NCI-H69 (cell line): Measurements from ENCODE around the gene LAMA2.

Source experiments
- DNase-seq: peaks from one replicate; lab custom pipeline; 2025; lab: John Stamatoyannopoulos, UW

The LAMA2 gene

DNA sequence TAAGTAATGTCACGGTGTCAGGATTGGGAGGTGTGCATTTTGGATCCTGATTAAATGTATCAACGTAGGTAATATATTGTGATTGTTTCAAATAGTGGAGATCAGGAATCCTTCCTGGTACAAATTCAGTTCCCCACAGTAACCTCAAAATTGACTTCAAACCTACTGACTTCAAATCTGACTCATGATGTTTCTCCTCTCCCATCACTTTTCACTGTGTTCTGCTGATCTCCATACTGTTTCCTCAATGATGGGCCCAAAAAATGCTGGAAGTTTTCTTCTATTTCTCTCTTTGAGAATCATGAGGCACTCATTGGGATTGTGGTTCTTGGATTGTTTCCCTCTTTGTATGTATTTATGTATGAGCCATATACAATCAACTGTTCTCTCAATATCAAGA, 35.9 kb downstream of the LAMA2 start:
- no peak for DNase-seq

DNA sequence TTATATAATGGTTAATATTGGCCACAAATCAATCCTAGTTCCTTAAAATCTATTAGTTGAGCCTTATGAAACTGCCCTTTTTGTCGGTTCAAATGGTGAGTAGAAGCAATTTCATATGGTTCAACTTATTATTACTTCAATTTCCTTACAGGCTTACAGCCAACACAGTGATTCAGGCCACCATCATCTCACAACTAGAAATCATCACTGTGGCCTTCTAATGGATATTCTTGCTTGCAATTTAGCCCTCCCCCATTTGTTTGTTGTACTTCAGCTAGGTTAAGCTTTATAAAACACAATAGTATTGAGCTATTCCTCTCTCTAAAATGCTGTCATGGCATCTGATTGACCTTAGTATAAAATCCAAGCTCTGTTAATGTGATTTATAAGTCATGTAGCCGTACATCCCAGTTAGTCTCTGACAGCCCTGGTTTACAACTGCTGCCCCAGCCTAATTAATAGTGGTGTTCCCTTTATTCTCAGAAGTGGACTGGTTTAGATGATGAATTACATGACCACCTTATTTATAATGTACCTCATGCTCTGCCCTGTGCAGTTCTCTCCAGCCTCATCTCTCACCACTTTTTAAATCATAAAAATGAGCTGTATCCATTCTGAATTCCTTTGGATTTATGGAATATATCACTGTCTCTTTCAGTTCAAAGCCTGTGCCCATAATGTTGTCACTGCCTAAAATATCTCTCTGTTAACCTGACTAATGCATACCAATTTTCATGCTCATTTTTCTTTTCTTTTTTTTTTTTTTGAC, 36.7 kb downstream of the LAMA2 start:
- no peak for DNase-seq

DNA sequence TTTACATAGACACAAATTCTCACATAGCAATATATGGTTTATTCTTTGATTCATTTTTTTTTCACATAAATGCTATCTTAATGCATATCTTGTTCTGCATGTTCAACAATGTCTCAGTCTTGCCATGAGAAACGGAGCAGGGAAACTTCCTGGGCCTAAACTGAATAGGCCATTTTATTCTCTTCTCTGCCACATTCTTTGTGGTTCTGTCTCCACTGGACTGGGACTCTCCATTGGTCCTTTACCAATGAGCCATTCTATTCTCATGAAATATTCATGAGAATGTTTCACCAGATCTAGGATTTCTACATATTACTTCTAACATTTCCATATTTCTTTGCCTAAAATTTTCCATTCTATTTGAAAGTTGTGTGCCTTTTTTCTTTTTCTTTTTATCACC, 42.8 kb downstream of the LAMA2 start:
- DNase-seq = no peak

DNA sequence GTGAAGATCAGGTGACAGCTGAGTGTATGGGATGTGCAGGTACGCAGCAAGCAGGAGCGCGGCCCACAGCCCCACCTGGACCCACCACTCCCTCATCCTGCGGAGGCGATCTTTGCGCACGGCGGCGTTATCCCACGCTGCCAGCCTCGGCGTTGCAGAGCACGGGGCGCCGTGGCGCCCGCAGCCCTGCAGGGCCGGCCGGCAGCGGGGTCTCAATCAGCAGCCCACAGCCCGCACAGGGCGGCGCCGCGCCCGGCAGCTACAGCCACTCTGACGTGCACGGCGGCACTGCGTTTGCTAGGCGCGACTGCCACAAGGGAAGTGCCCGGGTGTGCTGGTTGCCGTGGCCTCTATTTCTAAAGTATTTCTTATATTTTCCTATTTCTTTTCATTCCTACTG, 46.9 kb downstream of the LAMA2 start:
- no peak for DNase-seq

DNA sequence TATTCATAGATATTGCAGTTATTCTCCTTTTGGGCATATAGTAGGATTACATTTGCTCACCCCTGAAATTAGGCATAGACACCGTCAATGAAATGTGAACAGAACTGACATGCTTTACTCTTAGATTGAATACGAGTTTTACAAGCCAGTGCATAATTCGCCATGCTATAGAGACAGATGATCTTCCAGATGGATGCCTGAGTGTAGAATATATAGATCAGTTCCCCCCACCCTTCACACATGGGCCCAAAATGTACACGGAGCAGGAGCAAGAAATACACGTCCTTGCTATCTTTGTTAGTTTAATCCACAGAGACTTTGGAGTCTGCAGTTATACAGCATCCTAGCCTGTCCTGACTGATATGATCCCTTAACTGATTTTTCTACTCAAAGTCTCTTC, 47.4 kb downstream of the LAMA2 start:
- DNase-seq = no peak

DNA sequence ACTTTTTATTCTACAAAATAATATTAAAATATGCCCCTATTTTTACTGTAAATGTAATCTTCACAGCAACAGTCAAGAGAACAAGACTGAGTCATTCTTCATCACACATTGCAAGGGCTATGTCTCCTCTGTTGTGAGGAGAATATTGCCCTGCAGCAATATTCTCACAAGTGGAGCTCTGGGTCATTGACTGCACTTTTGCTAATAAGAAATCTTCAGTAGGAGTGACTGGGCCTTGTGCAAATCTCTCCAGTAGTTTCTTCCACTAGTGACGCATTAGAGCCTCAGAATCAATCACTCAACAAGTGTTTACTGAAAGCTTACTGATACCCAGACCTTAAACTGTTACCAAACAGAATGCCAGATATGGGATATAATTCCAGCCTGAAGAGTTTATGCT, 49.1 kb downstream of the LAMA2 start:
- no peak for DNase-seq

- no peak for DNase-seq
Measured at GRCh38 chr6:128950864-128951263, 67.9 kb downstream of the LAMA2 start.

DNA sequence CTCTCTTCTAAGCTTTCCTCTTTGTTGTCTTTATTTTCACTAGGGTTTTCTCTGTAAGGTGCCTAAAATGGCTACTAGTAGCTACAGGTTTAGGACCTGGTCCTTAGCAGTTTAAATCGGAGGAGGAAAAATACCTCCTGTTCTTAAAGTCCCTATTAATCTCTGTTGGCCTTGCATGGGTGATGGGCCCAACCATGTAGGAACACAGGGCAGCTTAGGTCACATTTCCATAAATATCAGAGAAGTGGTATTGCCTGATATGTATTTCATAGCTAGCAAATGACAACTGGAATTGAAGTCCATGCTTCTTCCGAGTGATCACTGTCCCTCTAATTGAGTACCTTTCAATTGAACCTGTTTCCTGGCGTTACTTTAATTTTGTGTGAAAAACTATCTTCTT, 70.0 kb downstream of the LAMA2 start:
- DNase-seq = no peak

DNA sequence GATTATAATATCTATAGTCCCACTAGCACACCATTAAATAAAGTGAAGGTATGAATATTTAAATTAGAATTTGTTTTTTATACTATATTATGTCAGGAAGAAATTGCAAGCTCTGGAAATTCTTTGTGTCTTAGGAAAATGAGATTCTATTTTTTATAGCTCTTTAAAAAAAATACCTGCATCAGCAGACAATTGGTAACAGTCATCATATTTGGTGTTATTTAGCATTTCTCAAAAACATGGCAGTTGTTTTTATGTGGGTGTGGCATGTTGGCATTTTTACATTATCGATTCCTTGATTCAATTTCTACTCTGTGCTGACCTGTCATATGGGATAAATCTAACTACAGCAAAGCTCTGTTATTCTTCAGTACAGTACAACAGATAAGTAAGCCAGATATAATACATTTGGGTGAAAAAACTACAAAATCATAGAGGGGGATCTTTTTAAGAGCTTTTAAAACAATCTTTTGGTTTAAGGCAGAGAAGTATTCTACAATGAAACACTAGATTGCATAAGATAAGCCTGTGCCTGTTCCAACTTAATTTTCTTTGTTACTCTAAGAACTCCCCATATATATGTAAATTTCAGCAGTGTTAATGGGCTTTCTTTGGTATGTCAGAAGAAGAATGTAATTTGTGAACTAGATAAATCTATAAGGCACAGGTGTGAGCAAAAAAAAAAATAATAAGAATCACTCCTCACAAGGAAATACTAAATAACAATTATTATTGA, 71.5 kb downstream of the LAMA2 start:
- no peak for DNase-seq

DNA sequence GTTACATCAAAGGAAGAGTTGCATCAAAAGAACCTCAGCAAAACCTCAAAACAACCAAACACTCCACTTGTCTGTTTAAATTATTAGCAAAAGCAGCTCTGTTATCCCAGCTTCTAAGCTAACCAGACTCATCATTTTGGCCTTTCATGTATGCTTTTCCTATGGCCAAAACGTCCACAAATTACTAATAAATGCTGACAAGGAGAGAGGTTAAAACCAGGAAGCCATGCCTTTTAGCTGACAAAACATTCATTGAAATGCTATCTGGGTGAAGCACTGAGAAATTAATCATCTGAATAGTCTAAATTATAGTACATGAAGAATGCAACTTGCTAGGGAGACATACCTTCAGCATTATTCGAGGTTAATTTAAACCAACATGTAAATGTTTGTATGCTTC, 80.6 kb downstream of the LAMA2 start:
- DNase-seq = no peak

GRCh38 chr6:128964233-128964755, 81.4 kb downstream of the LAMA2 start:
- DNase-seq = no peak

- no peak for DNase-seq
Measured at GRCh38 chr6:128964771-128965170, 81.8 kb downstream of the LAMA2 start.

GRCh38 chr6:128966934-128967333, 84.0 kb downstream of the LAMA2 start:
- no peak for DNase-seq

DNA sequence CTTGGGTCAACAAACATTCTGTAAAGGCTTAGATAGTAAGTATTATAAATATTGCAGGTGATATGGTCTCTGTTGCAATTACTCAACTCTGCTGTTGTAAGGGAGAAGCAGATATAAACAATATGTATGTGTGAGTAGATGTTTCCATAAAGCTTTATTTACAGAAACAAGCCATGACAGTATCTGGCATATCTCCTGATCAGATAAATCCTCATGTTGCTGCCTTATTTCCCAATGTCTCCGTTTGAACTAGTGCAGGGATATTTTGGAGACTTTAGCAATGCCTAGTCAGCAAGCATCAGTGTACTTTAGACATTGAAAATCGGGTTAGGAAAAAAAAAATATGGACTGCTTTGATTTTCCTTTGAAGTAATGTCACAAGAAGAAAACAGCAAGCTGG, 96.1 kb downstream of the LAMA2 start:
- no peak for DNase-seq

GRCh38 chr6:128981716-128982115, 98.8 kb downstream of the LAMA2 start:
- DNase-seq = no peak

DNA sequence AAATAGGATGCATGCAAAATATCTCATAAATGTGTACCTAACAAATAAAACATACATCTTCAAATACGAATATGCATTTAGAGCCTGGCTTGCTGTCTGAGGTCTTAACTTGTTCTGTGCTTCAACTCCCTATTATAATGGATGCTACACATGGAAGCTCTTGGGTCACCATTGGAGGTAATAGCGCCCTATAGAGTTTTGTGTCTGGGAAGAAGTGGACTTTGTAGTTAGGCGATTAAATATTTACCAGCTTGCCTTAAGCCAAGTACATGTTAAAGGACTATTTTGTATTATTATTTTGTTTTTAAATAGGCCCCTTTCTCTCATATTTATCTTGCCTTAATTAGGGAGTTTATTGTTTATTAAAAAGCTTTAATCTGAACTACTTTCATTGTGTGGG, 107.4 kb downstream of the LAMA2 start:
- no peak for DNase-seq

DNA sequence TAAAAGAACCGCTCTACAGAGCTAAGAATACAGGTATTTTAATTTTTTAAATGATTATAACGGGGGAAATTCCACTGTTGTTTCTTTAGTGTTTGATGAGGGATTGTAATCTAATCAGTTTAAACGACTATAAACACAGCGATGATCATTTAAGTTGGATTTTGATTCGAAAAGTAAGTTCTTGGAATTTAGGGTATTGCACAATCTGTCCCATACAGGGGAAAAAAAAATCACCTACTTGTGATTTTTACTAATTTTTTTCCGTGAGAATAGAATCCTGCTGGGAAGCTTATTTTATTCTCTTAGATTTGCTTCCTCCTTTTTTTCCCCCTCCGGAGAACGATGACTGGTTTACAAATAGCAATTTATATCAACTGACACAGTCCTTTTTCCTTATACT, 108.0 kb downstream of the LAMA2 start:
- DNase-seq = no peak

DNA sequence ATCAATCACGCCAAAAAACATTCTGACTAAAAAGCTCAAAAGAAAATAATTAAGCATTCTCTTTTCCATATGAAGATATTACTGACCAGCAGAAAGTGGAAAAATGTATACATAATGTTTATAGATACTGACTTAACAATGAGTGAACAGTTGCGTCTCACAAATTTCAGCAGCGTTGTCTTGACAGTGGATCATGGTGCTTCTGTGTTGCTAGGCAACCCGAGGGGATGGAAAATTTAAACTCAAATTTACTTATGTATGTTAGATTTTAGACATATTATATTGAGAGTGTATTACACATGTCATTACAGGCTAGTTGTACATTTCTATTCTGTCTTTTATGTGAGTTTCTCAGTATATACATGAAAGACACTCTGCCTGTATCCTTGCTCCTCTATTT, 110.2 kb downstream of the LAMA2 start:
- no peak for DNase-seq

DNA sequence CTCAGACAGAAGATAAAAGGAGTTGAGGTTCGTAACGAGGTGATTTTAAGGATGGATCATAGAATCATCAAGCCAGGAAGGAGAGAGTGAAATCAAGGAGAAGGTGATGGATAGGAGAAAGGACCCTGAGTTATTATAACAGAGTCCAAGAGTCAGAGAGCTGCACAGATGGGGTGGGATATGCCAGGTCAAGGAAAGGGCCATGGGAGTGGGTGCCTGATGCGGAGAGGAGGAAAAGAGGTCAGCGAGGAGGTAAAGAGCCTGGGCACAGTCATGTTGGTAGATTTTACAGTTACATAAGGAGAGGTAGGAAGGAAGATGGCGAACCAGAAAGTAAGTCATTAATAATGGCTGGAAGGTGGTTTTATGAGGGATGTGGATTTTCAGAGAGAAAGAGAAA, 114.9 kb downstream of the LAMA2 start:
- no peak for DNase-seq

DNA sequence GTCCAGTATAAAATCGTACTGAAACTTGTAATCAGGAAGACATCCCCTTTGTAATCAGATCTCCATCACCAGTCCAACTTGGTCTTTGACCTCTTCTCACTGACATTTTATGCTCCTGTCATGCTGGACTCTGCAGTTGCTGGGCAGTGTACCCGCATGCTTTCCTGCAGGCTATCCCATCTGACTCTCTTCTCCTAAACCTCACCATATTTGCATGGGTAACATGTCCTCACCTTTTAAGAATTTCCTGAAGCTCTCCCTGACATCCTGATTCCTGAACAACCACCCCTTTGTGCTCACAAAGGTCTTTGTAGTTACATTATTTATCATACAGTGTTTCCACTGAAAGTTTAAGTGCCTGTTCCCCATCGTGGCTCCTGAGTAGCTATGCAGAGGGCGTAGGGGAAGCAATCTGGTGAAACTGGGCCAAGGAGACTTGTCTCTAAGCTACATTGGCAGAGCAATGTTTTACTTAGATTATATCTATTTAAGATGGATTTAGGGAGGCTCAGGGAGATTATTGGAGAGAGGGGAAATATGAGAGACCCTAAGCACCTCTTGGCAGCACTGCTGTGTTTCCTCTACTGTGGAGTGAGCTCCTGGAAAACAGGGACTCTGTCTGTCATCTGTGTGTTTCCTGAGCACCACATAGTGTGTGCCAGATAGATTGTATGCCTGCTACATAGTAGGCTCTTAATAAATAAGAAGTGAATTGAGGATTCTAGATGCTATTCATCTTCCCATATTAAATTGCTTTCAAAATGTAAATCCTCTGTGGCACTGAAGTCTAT, 124.0 kb downstream of the LAMA2 start:
- no peak for DNase-seq

DNA sequence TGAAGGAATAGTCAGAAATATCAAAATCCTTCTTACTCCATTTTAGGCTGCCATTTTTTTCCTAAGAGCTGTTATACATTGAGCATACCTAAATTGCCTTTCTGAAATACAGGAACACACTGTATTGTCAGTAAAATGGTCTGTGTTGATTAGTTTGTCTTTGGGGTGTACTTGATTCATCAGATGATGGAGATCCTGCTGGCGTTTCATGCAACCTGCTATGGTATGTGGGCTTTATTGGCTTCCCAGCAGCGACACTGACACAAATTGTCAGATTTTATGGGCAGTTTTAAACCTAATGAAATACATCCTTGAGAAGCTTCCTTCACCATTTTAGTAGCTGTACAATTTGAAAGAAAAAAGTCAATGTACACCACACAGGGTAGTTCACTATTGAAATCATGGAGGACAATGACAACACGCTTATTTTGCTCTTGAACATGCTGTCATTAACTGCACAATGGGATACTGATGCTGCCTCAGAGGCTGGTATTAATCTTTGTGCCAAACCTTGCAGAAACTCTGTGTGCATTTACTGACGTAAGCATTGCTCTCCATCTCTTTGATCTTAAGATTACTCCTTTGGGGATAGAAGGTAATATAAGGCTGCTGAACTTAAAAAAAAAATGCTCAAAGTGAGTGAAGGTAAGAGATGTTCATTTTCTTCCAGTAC, 124.9 kb downstream of the LAMA2 start:
- DNase-seq = peak; percentile 16

DNA sequence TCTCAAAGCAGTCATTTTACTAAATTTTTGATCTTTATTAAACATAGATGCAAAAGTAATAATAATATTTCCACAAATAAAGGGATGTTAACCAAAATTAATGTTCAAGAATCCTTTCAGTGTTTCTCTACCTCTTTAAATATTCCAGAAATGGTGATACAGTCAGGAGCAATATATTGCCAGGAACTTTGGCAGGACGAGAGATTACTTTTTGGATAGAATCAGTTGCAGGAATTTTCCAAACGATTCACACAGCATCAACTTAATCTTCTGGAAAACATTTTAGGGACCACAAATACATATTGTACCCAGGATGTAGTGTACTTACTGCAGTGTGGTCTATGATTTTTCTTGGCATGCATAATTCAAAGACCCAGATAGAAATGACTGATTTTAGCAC, 125.7 kb downstream of the LAMA2 start:
- DNase-seq = no peak
